ENCODE results near the gene FYN.

The FYN gene

GRCh38 chr6:111769365-111770152, 103.7 kb downstream of the FYN start:
- no peak for DNase-seq (ENCODE audit: low spot score)

GRCh38 chr6:111768431-111768770, 104.9 kb downstream of the FYN start:
- DNase-seq (ENCODE audit: low spot score): no peak

GRCh38 chr6:111767752-111768430, 105.4 kb downstream of the FYN start:
- no peak for DNase-seq (ENCODE audit: low spot score)

- no peak for DNase-seq (ENCODE audit: low spot score)
Observed at GRCh38 chr6:111766201-111766857, 106.9 kb downstream of the FYN start.

- DNase-seq (ENCODE audit: low spot score): no peak
Observed at GRCh38 chr6:111765763-111766162, 107.5 kb downstream of the FYN start.

- no peak for DNase-seq (ENCODE audit: low spot score)
Observed at GRCh38 chr6:111764238-111765175, 108.7 kb downstream of the FYN start.

GRCh38 chr6:111763381-111763780, 109.9 kb downstream of the FYN start:
- no peak for DNase-seq (ENCODE audit: low spot score)

- DNase-seq (ENCODE audit: low spot score): no peak
Observed at GRCh38 chr6:111761783-111762312, 111.4 kb downstream of the FYN start.

GRCh38 chr6:111761212-111761611, 112.0 kb downstream of the FYN start:
- no peak for DNase-seq (ENCODE audit: low spot score)

- DNase-seq (ENCODE audit: low spot score): no peak
Observed at GRCh38 chr6:111759836-111760785, 113.1 kb downstream of the FYN start.

- DNase-seq (ENCODE audit: low spot score): no peak
Observed at GRCh38 chr6:111759331-111759835, 113.9 kb downstream of the FYN start.

GRCh38 chr6:111758608-111759329, 114.5 kb downstream of the FYN start:
- DNase-seq (ENCODE audit: low spot score): no peak

- peak; percentile 24 for DNase-seq (ENCODE audit: low spot score)
Observed at GRCh38 chr6:111757342-111757741, 115.9 kb downstream of the FYN start.

- no peak for DNase-seq (ENCODE audit: low spot score)
Observed at GRCh38 chr6:111754423-111754822, 118.8 kb downstream of the FYN start.

GRCh38 chr6:111753573-111753972, 119.7 kb downstream of the FYN start:
- DNase-seq (ENCODE audit: low spot score): no peak

GRCh38 chr6:111752476-111752875, 120.8 kb downstream of the FYN start:
- DNase-seq (ENCODE audit: low spot score): no peak

GRCh38 chr6:111750753-111751673, 122.2 kb downstream of the FYN start:
- no peak for DNase-seq (ENCODE audit: low spot score)

GRCh38 chr6:111750153-111750552, 123.1 kb downstream of the FYN start:
- DNase-seq (ENCODE audit: low spot score): no peak

GRCh38 chr6:111748231-111748647, 125.0 kb downstream of the FYN start:
- no peak for DNase-seq (ENCODE audit: low spot score)

All from SW480 (cell line).